Lung (tissue), 12 donors: ENCODE data around the gene TRAPPC12. TPM values are rescaled to one million over a fixed set of nuclear protein-coding genes. Genes with fewer than 3 reads are reported as not detected.

ENCODE experiments used
- ATAC-seq: fragments of 200-7000 bp; cut with Tn5 transposase; one replicate; pipeline ENCODE4 v1.9.1; 2020; ENCODE audit warnings: moderate number of reproducible peaks; ENCODE audit not compliant: insufficient read depth, low FRiP score
- DNase-seq, 3 donors: peaks; one replicate each; pipeline ENCODE4 v3.0.0-alpha.2; 2013 to 2017
- H3K27ac ChIP-seq, 2 donors: one replicate each; pipeline ENCODE4 v1.5.1; 2013; ENCODE audit warnings: mild to moderate bottlenecking in 2 of 2, moderate library complexity in 2 of 2, control low read depth in 1 of 2, inconsistent platforms in 1 of 2, low read depth in 1 of 2, low read length in 1 of 2
- H3K27me3 ChIP-seq, 3 donors: one replicate each; pipeline ENCODE4 v1.5.1; 2013; ENCODE audit warnings: low read length in 2 of 3; ENCODE audit not compliant: control insufficient read depth in 3 of 3, insufficient read depth in 3 of 3
- H3K36me3 ChIP-seq, 4 donors: one replicate each; pipeline ENCODE4 v1.5.1; 2013; ENCODE audit warnings: low read length in 4 of 4, mild to moderate bottlenecking in 1 of 4, moderate library complexity in 1 of 4; ENCODE audit not compliant: control insufficient read depth in 4 of 4, insufficient read depth in 4 of 4
- H3K4me1 ChIP-seq, 5 donors: one replicate each; pipeline ENCODE4 v1.5.1; 2013; ENCODE audit warnings: low read length in 5 of 5, mild to moderate bottlenecking in 2 of 5, moderate library complexity in 1 of 5; ENCODE audit not compliant: control insufficient read depth in 5 of 5, insufficient read depth in 5 of 5
- H3K4me3 ChIP-seq: one replicate; pipeline ENCODE4 v1.5.1; 2013; ENCODE audit warnings: mild to moderate bottlenecking, control low read depth, moderate library complexity
- H3K9ac ChIP-seq, 2 donors: one replicate each; pipeline ENCODE4 v1.5.1; 2013; ENCODE audit warnings: low read length in 2 of 2, control low read depth in 1 of 2; ENCODE audit not compliant: insufficient read depth in 1 of 2
- H3K9me3 ChIP-seq, 4 donors: one replicate each; pipeline ENCODE4 v1.5.1; 2013; ENCODE audit warnings: low read length in 3 of 4, mild to moderate bottlenecking in 1 of 4, moderate library complexity in 1 of 4; ENCODE audit not compliant: control insufficient read depth in 4 of 4, insufficient read depth in 3 of 4
- WGBS, 2 donors: extraction: QIAGEN DNeasy Blood & Tissue Kit; methylation state at CpG; one replicate each; pipeline ENCODE4 v1.1.7; 2013; 5-methylcytosine and 5-hydroxymethylcytosine counted together
- polyA plus RNA-seq, 2 donors: library from polyadenylated mRNA; stranded (reverse); fragments of 200-250 nt; gene quantifications; one replicate each; pipeline ENCODE4 v1.2.1, GENCODE V29; 2013
- total RNA-seq, 2 donors: library from RNA; depleted of rRNA in 1 of 2; stranded (reverse); fragments of >200 nt in 1 of 2; gene quantifications; one replicate each; pipeline ENCODE4 v1.2.1, GENCODE V29; 2014 to 2021
- TF ChIP-seq, protein P1 (sequence below): IDR thresholded peaks from 2 replicates; pipeline ENCODE4 v1.5.1; 2012; ENCODE audit warnings: mild to moderate bottlenecking; ENCODE audit errors: control extremely low read depth, extremely low read depth
- donor health status: control.
- donor health status: control.
- donor health status: Bipolar disorder and iron deficiency.
- donor health status: healthy.
- donor health status: DM: yes; HTN: yes; CAD: no.

TRAPPC12 gene
- total and polyA plus RNA-seq, 4 donors: 49.9 to 117 (median 91.0) TPM

DNA sequence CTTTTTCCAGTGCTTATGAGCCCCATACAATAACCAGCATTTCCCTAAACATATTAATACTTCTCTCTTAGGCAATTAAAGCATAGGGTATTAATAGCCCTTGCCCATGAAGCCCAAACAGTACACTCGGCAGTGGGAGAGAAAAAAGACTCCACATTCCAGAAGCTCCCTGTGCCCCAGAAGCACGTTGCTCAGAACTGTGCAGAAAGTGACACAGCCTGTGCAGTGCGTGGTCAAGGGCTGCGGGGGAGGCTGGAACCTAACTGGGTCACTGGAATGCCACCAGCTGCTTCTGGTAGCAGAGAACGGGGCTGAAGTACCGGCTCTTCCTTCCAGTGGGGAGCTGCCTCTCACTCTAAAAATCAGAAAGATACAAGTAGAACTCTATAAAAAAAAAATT, 34.6 kb upstream of the TRAPPC12 start:
- no peaks in the 10 kb centered on the region for H3K4me1 ChIP-seq
- ATAC-seq: no peak
- H3K4me3 ChIP-seq: no peak overlapping the region
- TF ChIP-seq, protein P1, sequence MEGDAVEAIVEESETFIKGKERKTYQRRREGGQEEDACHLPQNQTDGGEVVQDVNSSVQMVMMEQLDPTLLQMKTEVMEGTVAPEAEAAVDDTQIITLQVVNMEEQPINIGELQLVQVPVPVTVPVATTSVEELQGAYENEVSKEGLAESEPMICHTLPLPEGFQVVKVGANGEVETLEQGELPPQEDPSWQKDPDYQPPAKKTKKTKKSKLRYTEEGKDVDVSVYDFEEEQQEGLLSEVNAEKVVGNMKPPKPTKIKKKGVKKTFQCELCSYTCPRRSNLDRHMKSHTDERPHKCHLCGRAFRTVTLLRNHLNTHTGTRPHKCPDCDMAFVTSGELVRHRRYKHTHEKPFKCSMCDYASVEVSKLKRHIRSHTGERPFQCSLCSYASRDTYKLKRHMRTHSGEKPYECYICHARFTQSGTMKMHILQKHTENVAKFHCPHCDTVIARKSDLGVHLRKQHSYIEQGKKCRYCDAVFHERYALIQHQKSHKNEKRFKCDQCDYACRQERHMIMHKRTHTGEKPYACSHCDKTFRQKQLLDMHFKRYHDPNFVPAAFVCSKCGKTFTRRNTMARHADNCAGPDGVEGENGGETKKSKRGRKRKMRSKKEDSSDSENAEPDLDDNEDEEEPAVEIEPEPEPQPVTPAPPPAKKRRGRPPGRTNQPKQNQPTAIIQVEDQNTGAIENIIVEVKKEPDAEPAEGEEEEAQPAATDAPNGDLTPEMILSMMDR: no peak
- H3K27me3 ChIP-seq: no peaks in the 10 kb centered on the region
- no peak overlapping the region for H3K27ac ChIP-seq
- no peak for DNase-seq
- 91 to 94% methylated on average over 6 of the region's 6 CpGs for WGBS, 2 donors
- H3K9ac ChIP-seq: no peak overlapping the region
- H3K36me3 ChIP-seq: peaks cover 0 to 8% (median 0%) of the 10 kb centered on the region in 4 donors
- peaks cover 0 to 3% (median 0%) of the 10 kb centered on the region in 4 donors for H3K9me3 ChIP-seq

DNA sequence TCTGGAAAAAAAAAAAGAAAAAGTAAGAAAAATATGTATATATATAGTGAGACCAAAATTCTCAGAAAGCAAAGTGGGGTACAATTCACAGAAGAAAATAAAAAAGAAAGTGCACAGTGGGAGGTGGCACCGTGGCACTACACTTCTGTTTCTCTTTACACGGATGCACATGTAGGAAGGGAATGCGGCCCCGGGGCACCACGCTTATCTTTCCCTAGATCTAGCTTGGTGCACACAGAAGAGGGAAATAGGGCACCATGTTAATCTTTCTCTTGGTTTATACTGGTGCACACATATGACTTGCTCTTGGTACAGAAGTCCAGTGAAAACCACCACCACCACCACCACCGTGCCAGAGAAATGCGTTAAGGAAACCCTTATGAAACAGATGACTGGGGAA, 33.9 kb upstream of the TRAPPC12 start:
- Histone ChIP-seq H3K9me3 (peaks cover 0 to 3% (median 0%) of the 10 kb centered on the region in 4 donors), H3K9ac (no peak overlapping the region), H3K36me3 (peaks cover 0 to 8% (median 0%) of the 10 kb centered on the region in 4 donors), H3K4me3 (no peak overlapping the region), H3K4me1 (no peaks in the 10 kb centered on the region), H3K27ac (no peak overlapping the region), H3K27me3 (no peaks in the 10 kb centered on the region)
- TF ChIP-seq, protein P1: no peak
- WGBS, 2 donors: 97% methylated on average over 7 of the region's 7 CpGs
- DNase-seq (no peak), ATAC-seq (no peak)

DNA sequence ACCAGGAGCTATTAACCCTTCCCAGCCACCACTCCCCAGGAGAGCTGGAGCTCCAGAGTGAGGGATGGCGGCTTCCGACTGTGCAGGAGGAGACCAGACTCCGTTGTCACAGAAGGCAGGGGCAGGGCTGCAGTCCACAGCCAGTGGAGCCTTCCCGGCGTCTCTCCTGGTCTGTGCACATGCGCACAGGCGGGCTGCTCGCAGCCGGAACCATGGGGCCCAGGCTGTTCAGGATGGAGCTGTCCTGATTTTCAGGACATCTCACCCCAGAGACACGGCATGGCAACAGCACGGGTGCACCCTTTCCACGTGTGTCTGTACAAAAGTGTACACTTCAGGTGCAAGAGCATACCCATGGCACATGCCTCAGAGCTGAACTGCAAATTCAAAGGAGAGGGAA, 30.7 kb upstream of the TRAPPC12 start:
- no peaks in the 10 kb centered on the region for H3K4me1 ChIP-seq
- DNase-seq: no peak

More for the DNA sequence above, 30.7 kb upstream of the TRAPPC12 start:
- no peak overlapping the region for H3K9ac ChIP-seq
- peaks cover 0 to 2% (median 0%) of the 10 kb centered on the region in 4 donors for H3K9me3 ChIP-seq
- TF ChIP-seq, protein P1: no peak
- no peak for ATAC-seq
- H3K27ac ChIP-seq: no peak overlapping the region
- 89 to 90% methylated on average over 12 of the region's 12 CpGs for WGBS, 2 donors
- H3K4me3 ChIP-seq: no peak overlapping the region
- peaks cover 0 to 7% (median 4%) of the 10 kb centered on the region in 4 donors for H3K36me3 ChIP-seq
- H3K27me3 ChIP-seq: no peaks in the 10 kb centered on the region
